BJ (cell line): ENCODE data around the gene IFT57. TPM values are rescaled to one million over a fixed set of nuclear protein-coding genes. Genes with fewer than 3 reads are reported as not detected.

Source experiments
- CTCF ChIA-PET: fragments of 350-600 bp; formaldehyde crosslinking; extraction: SDS; loops from one replicate; lab custom pipeline; 2021; ENCODE audit warnings: antibody characterized with exemption, inconsistent platforms; lab: Yijun Ruan, JAX
- POLR2A ChIA-PET: fragments of 300-600 bp; sonication (Branson Sonifier 250); formaldehyde crosslinking; extraction: SDS; loops from one replicate; lab custom pipeline; 2021; ENCODE audit warnings: antibody characterized with exemption; lab: Charles Lee
- DNase-seq: peaks from one replicate; pipeline ENCODE4 v3.0.0-alpha.2; 2011; ENCODE audit warnings: low read depth
- H3K27me3 ChIP-seq: 2 replicates; pipeline ENCODE4 v1.6.0; 2011; ENCODE audit warnings: low read length; ENCODE audit not compliant: control insufficient read depth, insufficient read depth
- H3K36me3 ChIP-seq: 2 replicates; pipeline ENCODE4 v1.5.1; 2011; ENCODE audit warnings: low read length; ENCODE audit not compliant: control insufficient read depth, insufficient read depth
- H3K4me3 ChIP-seq: 2 replicates; pipeline ENCODE4 v1.5.1; 2011; ENCODE audit warnings: low read depth, mild to moderate bottlenecking, control low read depth, low read length
- polyA plus RNA-seq: library from polyadenylated mRNA; depleted of rRNA; stranded (reverse); fragments of >200 nt; gene quantifications from 2 replicates; pipeline ENCODE4 v1.2.3, GENCODE V29; 2011
- TF ChIP-seq, protein P1 (sequence below): IDR thresholded peaks from 2 replicates; pipeline ENCODE4 v1.5.1; 2011; ENCODE audit warnings: low read depth, mild to moderate bottlenecking, control low read depth, inconsistent platforms, low read length, moderate library complexity; ENCODE audit not compliant: insufficient read depth

IFT57 gene
- polyA plus RNA-seq, 1 experiment: 32.1 TPM

DNA sequence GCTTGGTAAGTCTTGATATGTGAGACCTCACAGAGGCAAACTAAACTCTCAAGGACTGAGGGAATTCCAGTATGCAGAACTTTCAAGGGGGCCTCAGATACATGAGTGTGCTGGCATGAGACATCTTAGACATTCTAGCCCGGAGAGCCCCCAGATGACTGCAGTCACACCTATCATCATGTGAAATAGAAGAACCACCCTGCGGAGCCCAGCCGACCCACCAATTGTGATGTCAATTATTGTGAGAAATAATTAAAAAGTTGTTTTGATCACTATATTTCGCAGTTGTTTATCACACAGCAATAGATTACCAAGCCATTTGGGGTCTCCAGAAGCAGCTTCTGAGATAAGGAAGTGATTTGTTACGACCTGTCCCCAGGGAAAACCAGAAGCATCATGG lies 76.1 kb downstream of the IFT57 start:
- TF ChIP-seq, protein P1, sequence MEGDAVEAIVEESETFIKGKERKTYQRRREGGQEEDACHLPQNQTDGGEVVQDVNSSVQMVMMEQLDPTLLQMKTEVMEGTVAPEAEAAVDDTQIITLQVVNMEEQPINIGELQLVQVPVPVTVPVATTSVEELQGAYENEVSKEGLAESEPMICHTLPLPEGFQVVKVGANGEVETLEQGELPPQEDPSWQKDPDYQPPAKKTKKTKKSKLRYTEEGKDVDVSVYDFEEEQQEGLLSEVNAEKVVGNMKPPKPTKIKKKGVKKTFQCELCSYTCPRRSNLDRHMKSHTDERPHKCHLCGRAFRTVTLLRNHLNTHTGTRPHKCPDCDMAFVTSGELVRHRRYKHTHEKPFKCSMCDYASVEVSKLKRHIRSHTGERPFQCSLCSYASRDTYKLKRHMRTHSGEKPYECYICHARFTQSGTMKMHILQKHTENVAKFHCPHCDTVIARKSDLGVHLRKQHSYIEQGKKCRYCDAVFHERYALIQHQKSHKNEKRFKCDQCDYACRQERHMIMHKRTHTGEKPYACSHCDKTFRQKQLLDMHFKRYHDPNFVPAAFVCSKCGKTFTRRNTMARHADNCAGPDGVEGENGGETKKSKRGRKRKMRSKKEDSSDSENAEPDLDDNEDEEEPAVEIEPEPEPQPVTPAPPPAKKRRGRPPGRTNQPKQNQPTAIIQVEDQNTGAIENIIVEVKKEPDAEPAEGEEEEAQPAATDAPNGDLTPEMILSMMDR: no peak
- DNase-seq: no peak
- Histone ChIP-seq H3K4me3 (no peak overlapping the region), H3K27me3 (no peaks in the 10 kb centered on the region), H3K36me3 (no peaks in the 10 kb centered on the region)
- POLR2A ChIA-PET: no interaction called here
- CTCF ChIA-PET: interaction anchor here (1.2 kb wide), 1 partner anchor 13 kb away, joined by 3 read pairs; no protein-coding TSS in a partner anchor

DNA sequence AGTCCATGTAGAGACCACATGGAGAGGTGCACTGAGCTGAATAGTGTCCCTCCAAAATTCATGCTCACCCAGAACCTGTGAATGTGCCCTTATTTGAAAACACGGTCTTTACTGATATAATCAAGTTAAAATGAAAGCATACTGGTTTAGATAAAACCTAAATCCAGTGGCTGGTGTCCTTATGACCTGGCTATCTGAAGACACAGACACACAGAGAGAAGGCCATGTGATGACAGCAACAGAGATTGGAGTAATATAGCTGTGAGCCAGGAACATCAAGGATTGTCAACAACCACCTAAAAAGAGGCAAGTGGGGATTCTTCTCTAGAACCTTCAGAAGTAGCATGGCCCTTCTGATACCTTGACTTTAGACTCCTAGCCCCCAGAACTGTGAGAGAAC lies 76.6 kb downstream of the IFT57 start:
- TF ChIP-seq, protein P1: no peak
- Histone ChIP-seq H3K36me3 (no peaks in the 10 kb centered on the region), H3K4me3 (no peak overlapping the region), H3K27me3 (no peaks in the 10 kb centered on the region)
- ChIA-PET POLR2A (no interaction called here), CTCF (interaction anchor here (1.2 kb wide), 1 partner anchor 12 kb away, joined by 3 read pairs; no protein-coding TSS in a partner anchor)
- no peak for DNase-seq

DNA sequence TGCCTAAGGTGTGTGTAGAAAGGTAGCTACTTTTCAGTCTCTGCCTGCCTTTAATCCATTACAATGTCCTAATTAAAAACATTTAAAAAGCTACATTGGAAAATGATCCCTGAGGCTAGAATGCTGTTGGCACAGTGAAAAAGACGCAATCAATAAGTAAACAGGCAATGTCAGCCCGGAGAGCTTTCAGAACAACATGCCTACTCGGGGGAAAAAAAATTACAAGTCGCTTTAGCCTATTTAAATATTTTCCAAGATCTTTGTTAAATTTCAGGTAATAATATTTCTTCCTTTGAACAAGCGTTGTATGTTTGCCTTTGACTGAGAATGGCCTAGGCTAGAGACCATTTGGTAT lies 84.8 kb downstream of the IFT57 start:
- ChIA-PET POLR2A (no interaction called here), CTCF (no interaction called here)

DNA sequence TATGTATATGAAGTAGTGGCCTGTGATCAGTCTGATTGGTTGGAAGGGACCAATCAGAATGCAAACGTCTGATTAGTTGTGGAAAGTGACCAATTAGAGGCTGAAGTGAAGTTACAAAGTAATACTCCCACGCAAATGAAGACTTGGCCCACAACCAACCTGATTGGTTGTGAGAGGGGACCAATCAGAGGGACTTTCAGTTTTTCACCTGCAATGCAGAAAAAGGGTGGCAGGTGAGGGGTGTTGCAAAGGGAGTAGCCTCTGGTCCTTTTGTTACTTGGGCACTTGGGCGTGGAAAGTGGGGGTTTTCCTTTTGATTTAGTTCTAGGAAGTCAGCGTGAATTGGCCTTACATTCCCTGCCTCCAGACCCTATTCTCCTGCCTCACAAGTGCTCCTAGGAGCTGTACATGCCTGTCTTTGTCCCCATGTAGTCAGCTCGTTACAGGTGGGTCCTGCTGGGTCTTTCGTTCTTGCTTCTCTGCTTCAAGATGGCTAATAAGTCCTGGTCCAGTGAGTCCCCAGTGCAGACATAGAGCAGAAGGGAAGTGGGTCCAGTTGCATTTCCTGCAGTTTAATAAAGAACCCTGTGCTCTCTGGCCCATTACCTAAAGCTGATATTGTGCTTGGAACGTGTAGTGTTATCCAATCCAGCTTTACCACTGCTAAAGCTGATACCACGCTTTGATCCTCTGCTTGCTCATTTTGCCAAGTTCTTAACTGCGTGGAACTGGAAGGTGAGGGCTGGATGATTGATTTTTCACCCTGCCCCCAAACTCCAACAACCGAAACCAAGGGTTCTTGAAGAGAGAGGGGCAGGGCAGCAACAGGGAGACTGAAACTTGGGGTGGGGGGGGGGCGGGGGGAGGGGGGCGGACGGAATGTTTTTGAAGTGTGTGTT lies 85.4 kb downstream of the IFT57 start:
- TF ChIP-seq, protein P1: no peak
- CTCF ChIA-PET: no interaction called here
- no peak for DNase-seq
- no peaks in the 10 kb centered on the region for H3K36me3 ChIP-seq
- H3K27me3 ChIP-seq: no peaks in the 10 kb centered on the region
- no peak overlapping the region for H3K4me3 ChIP-seq
- POLR2A ChIA-PET: no interaction called here

More for the DNA sequence above, 84.8 kb downstream of the IFT57 start:
- TF ChIP-seq, protein P1: no peak
- Histone ChIP-seq H3K4me3 (no peak overlapping the region), H3K36me3 (no peaks in the 10 kb centered on the region), H3K27me3 (no peaks in the 10 kb centered on the region)
- DNase-seq: no peak

DNA sequence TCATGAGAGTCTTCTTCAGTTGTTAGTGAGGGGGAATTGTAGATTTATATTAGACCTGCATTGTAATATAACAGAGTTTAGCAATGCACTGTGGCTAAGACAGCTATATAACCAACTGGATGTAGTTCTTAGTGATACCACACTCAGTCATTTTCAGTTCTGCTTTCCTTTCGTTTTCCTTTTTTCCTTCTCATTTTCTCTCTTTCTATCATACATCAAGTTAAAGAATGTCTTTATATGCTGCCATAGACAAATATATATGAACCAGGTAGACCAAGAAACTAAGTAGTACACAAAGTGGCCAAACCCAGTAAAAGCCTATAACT lies 87.7 kb downstream of the IFT57 start:
- CTCF ChIA-PET: no interaction called here

More for the DNA sequence above, 87.7 kb downstream of the IFT57 start:
- Histone ChIP-seq H3K36me3 (no peaks in the 10 kb centered on the region), H3K4me3 (no peak overlapping the region), H3K27me3 (no peaks in the 10 kb centered on the region)
- TF ChIP-seq, protein P1: no peak
- POLR2A ChIA-PET: no interaction called here
- DNase-seq: no peak
